ENCODE data around the gene ARL5B. TPM values are rescaled to one million over a fixed set of nuclear protein-coding genes. Genes with fewer than 3 reads are reported as not detected.

Gene ARL5B
- total RNA-seq, 2 donors from 2014 or later = 44.8 to 55.4 TPM

DNA sequence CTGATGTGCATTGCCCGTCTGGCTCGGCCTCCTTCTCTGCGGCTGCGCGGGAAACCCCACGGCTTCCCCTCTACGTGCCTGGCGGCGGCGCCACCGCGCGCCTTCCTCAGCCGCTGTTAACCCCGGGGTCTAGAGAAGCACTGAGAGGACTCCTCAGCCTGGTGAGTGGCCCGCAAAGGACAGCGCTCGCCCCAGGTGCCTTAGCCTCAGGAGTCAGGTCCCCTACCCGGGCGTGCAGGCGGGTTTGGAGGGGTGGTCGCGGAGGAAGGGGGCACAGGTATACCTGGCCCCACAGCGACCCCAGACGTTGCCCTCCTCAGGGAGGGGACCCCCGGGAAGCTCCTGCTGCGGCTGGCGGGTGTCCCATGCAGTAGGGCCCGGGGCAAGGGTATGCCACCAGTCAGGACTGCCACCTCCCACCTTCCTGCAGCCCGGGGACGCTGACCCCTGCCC is 51.0 kb downstream of the ARL5B start:
- Mint-ChIP-seq H3K4me3 (no peak overlapping the region), H3K36me3 (ENCODE audit: low read depth) (no peaks in the 10 kb centered on the region), H3K27me3 (ENCODE audit: insufficient read depth) (no peaks in the 10 kb centered on the region), H3K9me3 (no peaks in the 10 kb centered on the region), H3K4me1 (no peaks in the 10 kb centered on the region), H3K27ac (no peak overlapping the region)
- Histone ChIP-seq H3K36me3 (ENCODE audit: control insufficient read depth, insufficient read depth, low read length) (no peaks in the 10 kb centered on the region), H3K27ac (ENCODE audit: low read depth, low read length) (no peak overlapping the region), H3K4me1 (ENCODE audit: control insufficient read depth, insufficient read depth, low read length) (no peaks in the 10 kb centered on the region), H3K4me3 (ENCODE audit: low read length) (no peak overlapping the region), H3K27me3 (ENCODE audit: control insufficient read depth, insufficient read depth, low read length, poor library complexity, severe bottlenecking) (no peaks in the 10 kb centered on the region), H3K9me3 (ENCODE audit: control insufficient read depth, low read length) (no peaks in the 10 kb centered on the region), H3K9ac (ENCODE audit: extremely low read depth, low read length, poor library complexity, severe bottlenecking) (no peak overlapping the region)
- TF ChIP-seq, protein P1, sequence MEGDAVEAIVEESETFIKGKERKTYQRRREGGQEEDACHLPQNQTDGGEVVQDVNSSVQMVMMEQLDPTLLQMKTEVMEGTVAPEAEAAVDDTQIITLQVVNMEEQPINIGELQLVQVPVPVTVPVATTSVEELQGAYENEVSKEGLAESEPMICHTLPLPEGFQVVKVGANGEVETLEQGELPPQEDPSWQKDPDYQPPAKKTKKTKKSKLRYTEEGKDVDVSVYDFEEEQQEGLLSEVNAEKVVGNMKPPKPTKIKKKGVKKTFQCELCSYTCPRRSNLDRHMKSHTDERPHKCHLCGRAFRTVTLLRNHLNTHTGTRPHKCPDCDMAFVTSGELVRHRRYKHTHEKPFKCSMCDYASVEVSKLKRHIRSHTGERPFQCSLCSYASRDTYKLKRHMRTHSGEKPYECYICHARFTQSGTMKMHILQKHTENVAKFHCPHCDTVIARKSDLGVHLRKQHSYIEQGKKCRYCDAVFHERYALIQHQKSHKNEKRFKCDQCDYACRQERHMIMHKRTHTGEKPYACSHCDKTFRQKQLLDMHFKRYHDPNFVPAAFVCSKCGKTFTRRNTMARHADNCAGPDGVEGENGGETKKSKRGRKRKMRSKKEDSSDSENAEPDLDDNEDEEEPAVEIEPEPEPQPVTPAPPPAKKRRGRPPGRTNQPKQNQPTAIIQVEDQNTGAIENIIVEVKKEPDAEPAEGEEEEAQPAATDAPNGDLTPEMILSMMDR (conservative IDR thresholded peaks at IDR 0.05) = no peak
- WGBS, 2 experiments (ENCODE audit: insufficient coverage in 1 of 2, insufficient read length in 1 of 2) = 87 to 95% methylated on average over 3 to 31 of the region's 31 CpGs
- no peak for DNase-seq

DNA sequence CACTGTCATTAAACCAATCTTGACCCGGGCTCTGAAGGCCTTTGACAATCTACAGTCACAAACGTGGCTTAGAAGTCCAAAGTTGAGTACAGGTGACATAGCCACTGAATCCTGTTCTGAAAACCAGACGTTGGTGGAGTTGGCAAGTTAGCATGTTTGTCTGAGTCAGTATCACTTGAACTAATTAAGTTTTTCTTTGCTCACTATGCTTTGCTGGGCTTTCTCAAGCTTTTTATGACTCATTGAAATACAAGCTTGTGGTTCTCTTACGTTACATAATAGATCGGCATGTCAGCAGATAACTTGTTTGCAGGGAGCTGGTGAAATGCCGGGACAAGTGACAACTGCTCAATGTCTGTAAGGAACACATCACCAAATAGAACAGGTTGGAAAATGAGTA is 53.8 kb downstream of the ARL5B start:
- H3K9me3 ChIP-seq (ENCODE audit: control insufficient read depth, low read length) = no peaks in the 10 kb centered on the region
- Mint-ChIP-seq H3K27ac (no peak overlapping the region), H3K4me1 (peaks cover 4% of the 10 kb centered on the region), H3K4me3 (no peak overlapping the region), H3K9me3 (no peaks in the 10 kb centered on the region), H3K27me3 (ENCODE audit: insufficient read depth) (no peaks in the 10 kb centered on the region), H3K36me3 (ENCODE audit: low read depth) (no peaks in the 10 kb centered on the region)
- no peak for DNase-seq
- H3K4me3 ChIP-seq (ENCODE audit: low read length) = no peak overlapping the region
- H3K27me3 ChIP-seq (ENCODE audit: control insufficient read depth, insufficient read depth, low read length, poor library complexity, severe bottlenecking) = no peaks in the 10 kb centered on the region
- WGBS, 2 experiments (ENCODE audit: insufficient coverage in 1 of 2, insufficient read length in 1 of 2) = 85 to 93% methylated on average over 6 of the region's 6 CpGs
- no peak overlapping the region for H3K27ac ChIP-seq (ENCODE audit: low read depth, low read length)
- TF ChIP-seq, protein P1 (conservative IDR thresholded peaks at IDR 0.05) = no peak
- H3K9ac ChIP-seq (ENCODE audit: extremely low read depth, low read length, poor library complexity, severe bottlenecking) = no peak overlapping the region
- no peaks in the 10 kb centered on the region for H3K36me3 ChIP-seq (ENCODE audit: control insufficient read depth, insufficient read depth, low read length)
- no peaks in the 10 kb centered on the region for H3K4me1 ChIP-seq (ENCODE audit: control insufficient read depth, insufficient read depth, low read length)

DNA sequence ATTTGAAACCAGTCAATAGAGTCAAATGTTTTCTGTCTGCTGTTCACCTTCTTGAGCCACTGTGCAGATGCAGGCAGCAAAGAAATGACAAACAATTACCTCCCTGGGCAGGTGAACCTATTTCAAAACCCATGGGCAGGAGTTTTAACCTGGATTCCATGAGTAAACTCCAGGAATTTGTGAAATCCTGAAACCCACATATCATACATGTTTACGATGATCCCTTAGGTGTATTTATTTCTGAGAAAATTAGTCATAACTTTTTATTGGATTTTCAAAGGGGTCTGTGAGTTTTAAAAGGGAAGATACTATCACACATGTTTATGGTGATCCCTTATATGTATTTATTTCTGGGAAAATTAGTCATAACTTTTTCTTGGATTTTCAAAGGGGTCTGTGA is 59.8 kb downstream of the ARL5B start:
- peaks cover 6% of the 10 kb centered on the region for H3K4me1 Mint-ChIP-seq
- H3K36me3 Mint-ChIP-seq (ENCODE audit: low read depth) = no peaks in the 10 kb centered on the region
- DNase-seq = no peak
- WGBS, 2 experiments (ENCODE audit: insufficient coverage in 1 of 2, insufficient read length in 1 of 2) = 100% methylated on average over 1 of the region's 1 CpG; no CpG with 5 or more reads in 1 of the 2 experiments
- Histone ChIP-seq H3K4me1 (ENCODE audit: control insufficient read depth, insufficient read depth, low read length) (no peaks in the 10 kb centered on the region), H3K36me3 (ENCODE audit: control insufficient read depth, insufficient read depth, low read length) (no peaks in the 10 kb centered on the region), H3K9ac (ENCODE audit: extremely low read depth, low read length, poor library complexity, severe bottlenecking) (no peak overlapping the region), H3K27me3 (ENCODE audit: control insufficient read depth, insufficient read depth, low read length, poor library complexity, severe bottlenecking) (no peaks in the 10 kb centered on the region), H3K27ac (ENCODE audit: low read depth, low read length) (no peak overlapping the region), H3K4me3 (ENCODE audit: low read length) (no peak overlapping the region), H3K9me3 (ENCODE audit: control insufficient read depth, low read length) (no peaks in the 10 kb centered on the region)
- H3K27me3 Mint-ChIP-seq (ENCODE audit: insufficient read depth) = no peaks in the 10 kb centered on the region
- no peak overlapping the region for H3K27ac Mint-ChIP-seq
- TF ChIP-seq, protein P1 (conservative IDR thresholded peaks at IDR 0.05) = no peak
- H3K9me3 Mint-ChIP-seq = no peaks in the 10 kb centered on the region
- H3K4me3 Mint-ChIP-seq = no peak overlapping the region

All from endodermal cell (in vitro differentiated cells).